Measurements from ENCODE around the gene GRIA1. TPM values are rescaled to one million over a fixed set of nuclear protein-coding genes. Genes with fewer than 3 reads are reported as not detected.

GRIA1 gene
- total and polyA plus RNA-seq, 2 of the 13 experiments (the other 11 are each of a cell fraction or from before 2014, with no cell fraction given), result not detected

- H3K27me3 ChIP-seq (ENCODE audit: control insufficient read depth in 1 of 2, insufficient read depth in 2 of 2, low read length in 2 of 2), result no peaks in the 10 kb centered on the region
- TF ChIP-seq, protein P1, sequence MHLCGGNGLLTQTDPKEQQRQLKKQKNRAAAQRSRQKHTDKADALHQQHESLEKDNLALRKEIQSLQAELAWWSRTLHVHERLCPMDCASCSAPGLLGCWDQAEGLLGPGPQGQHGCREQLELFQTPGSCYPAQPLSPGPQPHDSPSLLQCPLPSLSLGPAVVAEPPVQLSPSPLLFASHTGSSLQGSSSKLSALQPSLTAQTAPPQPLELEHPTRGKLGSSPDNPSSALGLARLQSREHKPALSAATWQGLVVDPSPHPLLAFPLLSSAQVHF (CRISPR knock-in tag; IDR thresholded peaks at IDR 0.05), result no peak
- no peak for TF ChIP-seq ZNF83 (CRISPR knock-in tag; IDR thresholded peaks at IDR 0.05; ENCODE audit: borderline replicate concordance)
- TF ChIP-seq ZNF788 (CRISPR knock-in tag; IDR thresholded peaks at IDR 0.05; ENCODE audit: borderline replicate concordance), result no peak
- no peak for TF ChIP-seq ZNF136 (CRISPR knock-in tag; IDR thresholded peaks at IDR 0.05; ENCODE audit: low read depth)
- no peak for TF ChIP-seq SALL1 (CRISPR knock-in tag; IDR thresholded peaks at IDR 0.05)
- no peak for TF ChIP-seq HOXD1 (CRISPR knock-in tag; IDR thresholded peaks at IDR 0.05)
- no peak for TF ChIP-seq ZNF567 (CRISPR knock-in tag; IDR thresholded peaks at IDR 0.05; ENCODE audit: borderline replicate concordance)
- TF ChIP-seq ZNF235 (CRISPR knock-in tag; IDR thresholded peaks at IDR 0.05; ENCODE audit: borderline replicate concordance), result no peak
- TF ChIP-seq KLF9 (CRISPR knock-in tag; IDR thresholded peaks at IDR 0.05; ENCODE audit: low read depth), result no peak
- TF ChIP-seq KLF12 (CRISPR knock-in tag; IDR thresholded peaks at IDR 0.05; ENCODE audit: borderline replicate concordance), result no peak
- TF ChIP-seq ATF7-NPFF (CRISPR knock-in tag; IDR thresholded peaks at IDR 0.05; ENCODE audit: low read depth), result no peak
- H4K20me1 ChIP-seq (ENCODE audit: insufficient read depth, low read length), result no peaks in the 10 kb centered on the region
- ChIA-PET POLR2A (no interaction called here), CTCF (ENCODE audit: low intra/inter-chr PET ratio, low total read pairs) (no interaction called here)
- FAIRE-seq (no peak), ATAC-seq (no peak), DNase-seq (ENCODE audit: low spot score) (no peak)
- no peaks in the 10 kb centered on the region for H3K36me3 ChIP-seq (replicated peaks in 1 of 2; ENCODE audit: control insufficient read depth in 1 of 2, insufficient read depth in 2 of 2, low read length in 2 of 2)
- no peak overlapping the region for H3K4me3 ChIP-seq (replicated peaks in 1 of 3; ENCODE audit: insufficient read depth in 1 of 3, low read depth in 2 of 3, low read length in 3 of 3)
- no peak overlapping the region for H3K27ac ChIP-seq (ENCODE audit: extremely low read length, insufficient read depth, low read length)
- in situ Hi-C loops (cut with HindIII; ENCODE audit: extremely low pct_ligation_motif_present, low pct_unique_long_range_greater_than_20kb) (no loop called here), intact Hi-C loops (cut with micrococcal nuclease; ENCODE audit: unreplicated experiment) (no loop called here)
- no peak overlapping the region for H3K4me2 ChIP-seq (ENCODE audit: low read depth, low read length)
- no peaks in the 10 kb centered on the region for H3K9me3 ChIP-seq (ENCODE audit: low read length)
- no peaks in the 10 kb centered on the region for H3K4me1 ChIP-seq (ENCODE audit: insufficient read depth, low read length)
- no peak overlapping the region for H2AFZ ChIP-seq (ENCODE audit: low read length)
- no TSS peak for BruUV-seq (replicated peaks)
- H3K79me2 ChIP-seq (ENCODE audit: insufficient read depth, low read length), result no peaks in the 10 kb centered on the region
- H3K9ac ChIP-seq (ENCODE audit: insufficient read depth, low read depth, low read length), result no peak overlapping the region
These were observed 32.2 kb upstream of the GRIA1 start for GRCh38 chr5:153458268-153458667.
